Measurements from ENCODE around the gene LRRC47.

DNA sequence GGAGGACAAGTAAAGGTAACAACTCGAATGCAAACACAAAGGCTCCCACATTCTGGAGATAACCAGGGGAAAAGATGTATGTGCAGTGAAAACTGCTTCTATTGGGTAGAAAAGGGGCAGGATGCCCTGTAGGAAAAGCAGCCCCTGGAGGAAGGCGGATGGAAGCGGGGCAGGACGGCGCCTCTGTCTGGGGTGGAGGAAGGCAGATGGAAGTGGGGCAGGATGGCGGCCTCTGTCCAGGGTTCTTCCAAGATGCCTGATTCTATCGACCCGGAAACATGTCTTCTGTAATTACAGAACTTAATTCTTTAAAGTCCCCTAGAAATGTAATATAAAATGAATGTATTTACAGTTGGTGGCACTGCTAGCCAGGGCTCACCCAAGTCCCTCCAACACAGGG, 24.0 kb upstream of the LRRC47 start:
- TF ChIP-seq EP300 (IDR thresholded peaks at IDR 0.05) (no peak), CTCF (IDR thresholded peaks at IDR 0.05) (no peak), POLR2AphosphoS5 (IDR thresholded peaks at IDR 0.05) (no peak), POLR2A (IDR thresholded peaks at IDR 0.05) (no peak)

Measured in stomach (tissue), 4 donors.